ENCODE results near the gene FHOD1. TPM values are rescaled to one million over a fixed set of nuclear protein-coding genes. Genes with fewer than 3 reads are reported as not detected.
A peak's percentile ranks its signal among the peaks of the same experiment; 100 is the strongest.

FHOD1 gene
- total and polyA plus RNA-seq, 9 of the 15 experiments (the other 6 are each of a cell fraction or from before 2014, with no cell fraction given), result 18.7 to 126 (median 32.3) TPM

GRCh38 chr16:67216612-67217490 is 30.4 kb downstream of the FHOD1 start (continued):
- peak; percentile 66; the same call in 1 of the 2 replicates for TF ChIP-seq ZNF592 (IDR thresholded peaks at IDR 0.05)
- TF ChIP-seq NFRKB (IDR thresholded peaks at IDR 0.05; ENCODE audit: low read depth), result peak; percentile 55; the same call in 1 of the 2 replicates
- no peak for TF ChIP-seq NEUROD1 (IDR thresholded peaks at IDR 0.05; ENCODE audit: borderline replicate concordance, low read depth, low read length, partially characterized antibody)
- TF ChIP-seq AFF1 (IDR thresholded peaks at IDR 0.05; ENCODE audit: low read depth in 1 of 2, partially characterized antibody in 2 of 2), result no peak
- TF ChIP-seq TSC22D4 (tag; IDR thresholded peaks at IDR 0.05), result no peak
- TF ChIP-seq BHLHE40 (IDR thresholded peaks at IDR 0.05; ENCODE audit: low read length), result peak; percentile 60; the same call in 1 of the 2 replicates
- TF ChIP-seq TOE1 (IDR thresholded peaks at IDR 0.05; ENCODE audit: borderline replicate concordance), result peak; percentile 71; the same call in 1 of the 2 replicates
- TF ChIP-seq TOE1 (CRISPR knock-in tag; IDR thresholded peaks at IDR 0.05; ENCODE audit: borderline replicate concordance, low read depth), result no peak
- peak; percentile 38; the same call in 1 of the 2 replicates for TF ChIP-seq SMARCA4 (IDR thresholded peaks at IDR 0.05)
- TF ChIP-seq SAFB2 (IDR thresholded peaks at IDR 0.05; ENCODE audit: borderline replicate concordance, low read depth, low read length, severe bottlenecking), result no peak
- TF ChIP-seq EP300 (IDR thresholded peaks at IDR 0.05; ENCODE audit: low read length), result 0 out of 2 replicates have a peak, but pooled peaks have one; percentile 31
- no peak for TF ChIP-seq ZNF354B (CRISPR knock-in tag; IDR thresholded peaks at IDR 0.05)
- no peak for TF ChIP-seq ZBTB1 (CRISPR knock-in tag; IDR thresholded peaks at IDR 0.05; ENCODE audit: borderline replicate concordance, low read depth)
- no peak for TF ChIP-seq SMARCC2 (IDR thresholded peaks at IDR 0.05; ENCODE audit: low read depth)
- TF ChIP-seq RCOR1 (IDR thresholded peaks at IDR 0.05; ENCODE audit: borderline replicate concordance in 1 of 2, low read depth in 2 of 2, low read length in 2 of 2), result peak in 1 of 2 experiments; percentile 71; a peak in 2 of 4 replicates
- peak; percentile 60; the same call in 1 of the 2 replicates for TF ChIP-seq MTA3 (IDR thresholded peaks at IDR 0.05; ENCODE audit: borderline replicate concordance)
- TF ChIP-seq MYC (IDR thresholded peaks at IDR 0.05; ENCODE audit: low read depth, low read length), result peak; percentile 80
- no peak for TF ChIP-seq MYC (CRISPR knock-in tag; IDR thresholded peaks at IDR 0.05; ENCODE audit: borderline replicate concordance, low read depth)
- peak; percentile 65 for TF ChIP-seq DPF2 (IDR thresholded peaks at IDR 0.05)

Measured in K562 (cell line).